Neural progenitor cell (in vitro differentiated cells): ENCODE measurements around the gene CNTN2. TPM values are rescaled to one million over a fixed set of nuclear protein-coding genes. Genes with fewer than 3 reads are reported as not detected.
A peak's percentile ranks its signal among the peaks of the same experiment; 100 is the strongest.

Source experiments
- DNase-seq: peaks from one replicate; pipeline ENCODE4 v3.0.0-alpha.2; 2016; ENCODE audit warnings: low spot score
- H2AFZ ChIP-seq: fragments of 200-600 bp; sonication (generic); replicated peaks from 2 replicates; pipeline ENCODE4 v1.6.1; 2016; ENCODE audit warnings: antibody characterized with exemption
- H3F3A ChIP-seq: fragments of 200-600 bp; sonication (generic); 2 replicates; pipeline ENCODE4 v1.6.1; 2016; ENCODE audit warnings: antibody characterized with exemption, low read depth
- H3K27ac ChIP-seq: fragments of 200-600 bp; sonication (generic); 2 replicates; pipeline ENCODE4 v1.5.1; 2016; ENCODE audit warnings: mild to moderate bottlenecking
- H3K27me3 ChIP-seq: fragments of 200-600 bp; sonication (generic); 2 replicates; pipeline ENCODE4 v1.6.1; 2016; ENCODE audit warnings: mild to moderate bottlenecking, moderate library complexity
- H3K36me3 ChIP-seq: fragments of 200-600 bp; sonication (generic); 2 replicates; pipeline ENCODE4 v1.5.1; 2016
- H3K4me1 ChIP-seq: fragments of 200-600 bp; sonication (generic); 2 replicates; pipeline ENCODE4 v1.6.1; 2016; ENCODE audit warnings: mixed run types
- H3K4me2 ChIP-seq: fragments of 200-600 bp; sonication (generic); 2 replicates; pipeline ENCODE4 v1.6.1; 2016
- H3K4me3 ChIP-seq: fragments of 200-600 bp; sonication (generic); 2 replicates; pipeline ENCODE4 v1.5.1; 2016
- H3K79me2 ChIP-seq: fragments of 200-600 bp; sonication (generic); 2 replicates; pipeline ENCODE4 v1.6.1; 2016; ENCODE audit warnings: low read depth
- H3K9ac ChIP-seq: fragments of 200-600 bp; sonication (generic); 2 replicates; pipeline ENCODE4 v1.6.1; 2016
- H3K9me3 ChIP-seq: fragments of 200-600 bp; sonication (generic); 2 replicates; pipeline ENCODE4 v1.5.1; 2016; ENCODE audit warnings: low read depth
- H4K20me1 ChIP-seq: fragments of 200-600 bp; sonication (generic); 2 replicates; pipeline ENCODE4 v1.6.1; 2016; ENCODE audit warnings: low read depth
- H3K27ac Mint-ChIP-seq: 3 replicates; pipeline ENCODE4 v1.8.0; 2021; ENCODE audit warnings: mixed read lengths
- H3K27me3 Mint-ChIP-seq: 2 replicates; pipeline ENCODE4 v1.8.0; 2022; ENCODE audit warnings: low read depth, mild to moderate bottlenecking, inconsistent platforms, moderate library complexity, mixed read lengths; ENCODE audit not compliant: insufficient read depth
- H3K36me3 Mint-ChIP-seq: 3 replicates; pipeline ENCODE4 v1.8.0; 2021; ENCODE audit warnings: mixed read lengths
- H3K4me1 Mint-ChIP-seq: 3 replicates; pipeline ENCODE4 v1.8.0; 2021; ENCODE audit warnings: mixed read lengths
- H3K4me3 Mint-ChIP-seq: 3 replicates; pipeline ENCODE4 v1.8.0; 2021; ENCODE audit warnings: mild to moderate bottlenecking, moderate library complexity, mixed read lengths
- H3K9me3 Mint-ChIP-seq: 3 replicates; pipeline ENCODE4 v1.8.0; 2020; ENCODE audit warnings: mixed read lengths
- CTCF ChIP-seq: fragments of 200-600 bp; sonication (generic); IDR thresholded peaks from 2 replicates; pipeline ENCODE4 v1.5.1; 2017; ENCODE audit warnings: antibody characterized with exemption, mild to moderate bottlenecking
- EZH2 ChIP-seq: fragments of 200-600 bp; sonication (generic); IDR thresholded peaks from 2 replicates; pipeline ENCODE4 v1.6.1; 2017; ENCODE audit warnings: antibody characterized with exemption, mild to moderate bottlenecking, moderate library complexity
- EZH2phosphoT487 ChIP-seq: fragments of 200-600 bp; sonication (generic); IDR thresholded peaks from 2 replicates; pipeline ENCODE4 v1.6.1; 2017; ENCODE audit warnings: antibody characterized with exemption
- total RNA-seq: library from RNA; depleted of rRNA; stranded (reverse); fragments of >200 nt; gene quantifications from 2 replicates; pipeline ENCODE4 v1.2.3, GENCODE V29; 2015; ENCODE audit warnings: low replicate concordance

The CNTN2 gene
- total RNA-seq, 1 donor from 2014 or later = 8.4 TPM

GRCh38 chr1:205030896-205031295 lies 12.1 kb upstream of the CNTN2 start:
- Histone ChIP-seq H3K9me3 (no peaks in the 10 kb centered on the region), H2AFZ (no peak overlapping the region), H3K27me3 (no peaks in the 10 kb centered on the region), H4K20me1 (peaks cover 6% of the 10 kb centered on the region), H3K36me3 (no peaks in the 10 kb centered on the region), H3K79me2 (no peaks in the 10 kb centered on the region), H3K4me1 (peaks cover 63% of the 10 kb centered on the region), H3F3A (peaks cover 55% of the 10 kb centered on the region), H3K4me2 (peak overlapping the region; percentile 62), H3K9ac (no peak overlapping the region), H3K27ac (peak overlapping the region; percentile 4), H3K4me3 (no peak overlapping the region)
- no peaks in the 10 kb centered on the region for H3K9me3 Mint-ChIP-seq
- TF ChIP-seq EZH2 (no peak), EZH2phosphoT487 (no peak), CTCF (no peak)
- DNase-seq = peak; percentile 76
- no peaks in the 10 kb centered on the region for H3K36me3 Mint-ChIP-seq
- H3K27me3 Mint-ChIP-seq = peaks cover 12% of the 10 kb centered on the region
- H3K4me3 Mint-ChIP-seq = no peak overlapping the region
- no peak overlapping the region for H3K27ac Mint-ChIP-seq
- H3K4me1 Mint-ChIP-seq = peaks cover 59% of the 10 kb centered on the region

GRCh38 chr1:205032508-205032907 lies 10.5 kb upstream of the CNTN2 start:
- no peak for DNase-seq
- Histone ChIP-seq H3K27me3 (no peaks in the 10 kb centered on the region), H3K9ac (no peak overlapping the region), H2AFZ (no peak overlapping the region), H3K4me1 (peaks cover 47% of the 10 kb centered on the region), H3K36me3 (no peaks in the 10 kb centered on the region), H4K20me1 (peaks cover 6% of the 10 kb centered on the region), H3K9me3 (no peaks in the 10 kb centered on the region), H3K79me2 (no peaks in the 10 kb centered on the region), H3K4me2 (no peak overlapping the region), H3K27ac (no peak overlapping the region), H3F3A (peaks cover 39% of the 10 kb centered on the region), H3K4me3 (no peak overlapping the region)
- Mint-ChIP-seq H3K36me3 (no peaks in the 10 kb centered on the region), H3K4me1 (peaks cover 48% of the 10 kb centered on the region), H3K4me3 (no peak overlapping the region), H3K27ac (peak overlapping the region; percentile 34), H3K27me3 (peaks cover 12% of the 10 kb centered on the region), H3K9me3 (no peaks in the 10 kb centered on the region)
- TF ChIP-seq CTCF (no peak), EZH2phosphoT487 (no peak), EZH2 (no peak)

- DNase-seq = no peak
- Mint-ChIP-seq H3K4me3 (no peak overlapping the region), H3K27ac (no peak overlapping the region), H3K4me1 (peaks cover 15% of the 10 kb centered on the region), H3K27me3 (peaks cover 17% of the 10 kb centered on the region), H3K9me3 (no peaks in the 10 kb centered on the region), H3K36me3 (no peaks in the 10 kb centered on the region)
- Histone ChIP-seq H4K20me1 (no peaks in the 10 kb centered on the region), H2AFZ (no peak overlapping the region), H3K9ac (no peak overlapping the region), H3K9me3 (no peaks in the 10 kb centered on the region), H3K4me2 (no peak overlapping the region), H3F3A (peaks cover 2% of the 10 kb centered on the region), H3K4me1 (peaks cover 9% of the 10 kb centered on the region), H3K27ac (no peak overlapping the region), H3K27me3 (peaks cover 19% of the 10 kb centered on the region), H3K4me3 (no peak overlapping the region), H3K36me3 (no peaks in the 10 kb centered on the region), H3K79me2 (no peaks in the 10 kb centered on the region)
- TF ChIP-seq CTCF (no peak), EZH2phosphoT487 (no peak), EZH2 (no peak)
These were observed 5.5 kb upstream of the CNTN2 start for GRCh38 chr1:205037539-205037938.
